SK-N-SH (cell line): Measurements from ENCODE around the gene IFNGR1. TPM values are rescaled to one million over a fixed set of nuclear protein-coding genes. Genes with fewer than 3 reads are reported as not detected.

ENCODE experiments used
- CTCF ChIA-PET: fragments of 300-600, 350-600 bp; formaldehyde crosslinking; extraction: SDS; loops from one replicate; lab custom pipeline; 2021; lab: Yijun Ruan, JAX
- POLR2A ChIA-PET: fragments of 350-600 bp; sonication (Branson Sonifier 250); formaldehyde crosslinking; extraction: SDS; loops from one replicate; lab custom pipeline; 2020; ENCODE audit warnings: antibody characterized with exemption, inconsistent platforms; lab: Yijun Ruan, JAX
- DNase-seq: peaks from one replicate; pipeline ENCODE4 v3.0.0; 2012
- H2AFZ ChIP-seq: fragments of 200-600 bp; sonication (generic); 2 replicates; pipeline ENCODE4 v1.8.1; 2016; ENCODE audit warnings: antibody characterized with exemption, mild to moderate bottlenecking, low read depth
- H3F3A ChIP-seq: fragments of 200-600 bp; sonication (generic); replicated peaks from 2 replicates; pipeline ENCODE3; 2016; ENCODE audit warnings: antibody characterized with exemption, mild to moderate bottlenecking; ENCODE audit not compliant: insufficient read depth
- H3K27ac ChIP-seq, 2 experiments: fragments of 200-500 bp in 1 of 2; fragments of 200-600 bp in 1 of 2; sonication (Bioruptor generic) in 1 of 2; sonication (generic), shearing (Covaris generic) in 1 of 2; 2 replicates each; pipeline versions ENCODE4 v1.5.1 to v1.6.1; 2014 to 2016; ENCODE audit warnings: low read depth in 2 of 2, inconsistent platforms in 1 of 2, low read length in 1 of 2, mild to moderate bottlenecking in 1 of 2, mixed read lengths in 1 of 2
- H3K27me3 ChIP-seq: fragments of 200-600 bp; sonication (generic), shearing (Covaris generic); 2 replicates; pipeline ENCODE4 v1.6.1; 2016; ENCODE audit warnings: mixed run types; ENCODE audit not compliant: insufficient read depth
- H3K36me3 ChIP-seq, 2 experiments: fragments of 200-500 bp in 1 of 2; fragments of 200-600 bp in 1 of 2; sonication (Bioruptor generic) in 1 of 2; sonication (generic) in 1 of 2; replicated peaks in 1 of 2; 2 replicates each; pipeline versions ENCODE3 to v1.5.1; 2014 to 2016; ENCODE audit warnings: low read length in 1 of 2, mild to moderate bottlenecking in 1 of 2; ENCODE audit not compliant: insufficient read depth in 2 of 2, control insufficient read depth in 1 of 2
- H3K4me1 ChIP-seq, 2 experiments: fragments of 200-500 bp in 1 of 2; fragments of 200-600 bp in 1 of 2; sonication (Bioruptor generic) in 1 of 2; sonication (generic), shearing (Covaris generic) in 1 of 2; 2 replicates each; pipeline versions ENCODE4 v1.5.1 to v1.6.1; 2014 to 2016; ENCODE audit warnings: low read depth in 1 of 2, low read length in 1 of 2, mixed run types in 1 of 2; ENCODE audit not compliant: insufficient read depth in 2 of 2, control insufficient read depth in 1 of 2
- H3K4me2 ChIP-seq: fragments of 200-600 bp; sonication (generic), shearing (Covaris generic); 2 replicates; pipeline ENCODE4 v1.6.1; 2017; ENCODE audit warnings: mixed run types
- H3K4me3 ChIP-seq, 2 experiments: fragments of 200-500 bp in 1 of 2; fragments of 200-600 bp in 1 of 2; sonication (Bioruptor generic) in 1 of 2; sonication (generic), shearing (Covaris generic) in 1 of 2; 2 replicates each; pipeline versions ENCODE4 v1.5.1 to v1.8.1; 2014 to 2016; ENCODE audit warnings: low read depth in 2 of 2, inconsistent platforms in 1 of 2, low read length in 1 of 2, mild to moderate bottlenecking in 1 of 2, mixed read lengths in 1 of 2, moderate library complexity in 1 of 2
- H3K79me2 ChIP-seq: fragments of 200-600 bp; sonication (generic); 2 replicates; pipeline ENCODE4 v1.8.1; 2017; ENCODE audit warnings: mild to moderate bottlenecking; ENCODE audit not compliant: insufficient read depth
- H3K9ac ChIP-seq: fragments of 200-600 bp; sonication (generic); 2 replicates; pipeline ENCODE4 v1.6.1; 2017; ENCODE audit warnings: mixed run types
- H3K9me2 ChIP-seq: fragments of 200-600 bp; sonication (generic); 2 replicates; pipeline ENCODE4 v1.6.1; 2017; ENCODE audit warnings: mixed run types
- H3K9me3 ChIP-seq: fragments of 200-600 bp; sonication (generic); 2 replicates; pipeline ENCODE4 v1.6.1; 2017; ENCODE audit warnings: mixed run types, mild to moderate bottlenecking, moderate library complexity
- H4K20me1 ChIP-seq: fragments of 200-600 bp; sonication (generic); 2 replicates; pipeline ENCODE4 v1.6.1; 2017; ENCODE audit warnings: mild to moderate bottlenecking, mixed run types; ENCODE audit not compliant: insufficient read depth
- CHD2 ChIP-seq: fragments of 150-350 bp; IDR thresholded peaks from 2 replicates; pipeline ENCODE4 v1.6.1; 2018; ENCODE audit warnings: low read length; ENCODE audit not compliant: partially characterized antibody
- CTCF ChIP-seq: fragments of 200-600 bp; sonication (generic); IDR thresholded peaks from 2 replicates; pipeline ENCODE4 v1.6.1; 2017; ENCODE audit warnings: antibody characterized with exemption, mild to moderate bottlenecking, moderate library complexity
- ELF1 ChIP-seq: IDR thresholded peaks from 2 replicates; pipeline ENCODE4 v1.4.0; 2012
- EZH2phosphoT487 ChIP-seq: fragments of 200-600 bp; sonication (generic); IDR thresholded peaks from 2 replicates; pipeline ENCODE4 v1.6.1; 2017; ENCODE audit warnings: low read depth, mixed run types, mild to moderate bottlenecking, antibody characterized with exemption, moderate library complexity, borderline replicate concordance
- FOXJ3 ChIP-seq: sonication (generic); formaldehyde crosslinking; IDR thresholded peaks from 2 replicates; pipeline ENCODE4 v1.5.1; 2020; ENCODE audit warnings: mild to moderate bottlenecking, missing genetic modification reagents
- GABPA ChIP-seq: IDR thresholded peaks from 2 replicates; pipeline ENCODE4 v1.4.0; 2012; ENCODE audit warnings: low read depth, mild to moderate bottlenecking
- GATA2 ChIP-seq: sonication (generic); formaldehyde crosslinking; IDR thresholded peaks from 2 replicates; pipeline ENCODE4 v1.5.0; 2020; ENCODE audit warnings: mild to moderate bottlenecking, missing genetic modification reagents
- IRF3 ChIP-seq: fragments of 150-350 bp; IDR thresholded peaks from 2 replicates; pipeline ENCODE4 v1.6.1; 2016; ENCODE audit warnings: mild to moderate bottlenecking, low read depth, low read length
- JUND ChIP-seq: IDR thresholded peaks from 2 replicates; pipeline ENCODE4 v1.4.0; 2012
- NFIC ChIP-seq: IDR thresholded peaks from 2 replicates; pipeline ENCODE4 v1.4.0; 2012; ENCODE audit warnings: borderline replicate concordance
- RCOR1 ChIP-seq: fragments of 150-350 bp; IDR thresholded peaks from 2 replicates; pipeline ENCODE4 v1.6.1; 2017; ENCODE audit warnings: antibody characterized with exemption, low read length
- RFX5 ChIP-seq: IDR thresholded peaks from 2 replicates; pipeline ENCODE4 v1.6.1; 2012; ENCODE audit warnings: mild to moderate bottlenecking, improper control_type of control experiment, low read length
- TAF1 ChIP-seq: IDR thresholded peaks from 2 replicates; pipeline ENCODE4 v1.6.1; 2012; ENCODE audit warnings: low read depth, mild to moderate bottlenecking, low read length, moderate library complexity, borderline replicate concordance
- TEAD4 ChIP-seq: IDR thresholded peaks from 2 replicates; pipeline ENCODE4 v1.4.0; 2012; ENCODE audit warnings: mild to moderate bottlenecking, borderline replicate concordance; ENCODE audit not compliant: insufficient read depth
- USF2 ChIP-seq: fragments of 150-350 bp; IDR thresholded peaks from 2 replicates; pipeline ENCODE4 v1.6.1; 2017; ENCODE audit warnings: antibody characterized with exemption, low read length, low read depth, borderline replicate concordance
- YY1 ChIP-seq: IDR thresholded peaks from 2 replicates; pipeline ENCODE4 v1.4.0; 2012; ENCODE audit warnings: low read depth, mild to moderate bottlenecking
- WGBS: methylation state at CpG from one replicate; pipeline ENCODE4 v1.1.6; 2017; ENCODE audit warnings: low lambda C conversion rate; 5-methylcytosine and 5-hydroxymethylcytosine counted together
- polyA plus RNA-seq, 3 experiments: library from polyadenylated mRNA; depleted of rRNA; stranded (reverse); fragments of >200 nt; gene quantifications; 2 replicates each; pipeline ENCODE4 v1.2.3, GENCODE V29; 2012

IFNGR1 gene
- polyA plus RNA-seq, 1 of the 3 experiments (the other 2 are of a cell fraction): 11.5 TPM

DNA sequence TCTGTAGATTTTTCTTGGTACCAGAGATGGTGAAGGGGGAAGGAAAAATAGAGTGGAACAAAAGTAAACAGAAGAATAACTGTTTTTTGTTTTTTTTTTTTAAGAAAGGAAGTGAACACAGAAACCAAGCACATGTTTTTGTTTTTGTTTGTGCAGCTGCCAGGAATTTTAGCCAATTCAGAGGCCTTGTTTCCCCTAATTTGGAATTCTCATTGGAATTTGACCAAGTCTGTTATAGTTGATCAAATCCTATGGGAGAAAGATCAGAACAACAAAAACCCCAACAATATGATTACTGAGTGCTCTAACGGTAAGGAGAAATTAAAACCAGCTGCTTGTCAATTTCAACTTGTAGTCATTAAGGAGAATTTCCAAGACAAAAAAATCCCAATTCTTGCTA lies 27.5 kb downstream of the IFNGR1 start:
- H3K36me3 ChIP-seq: peaks cover 0 to 3% of the 10 kb centered on the region in 2 experiments
- WGBS: 13% methylated on average over 1 of the region's 1 CpG
- H3K27me3 ChIP-seq: no peaks in the 10 kb centered on the region
- no peaks in the 10 kb centered on the region for H3K9me2 ChIP-seq
- H3F3A ChIP-seq: no peaks in the 10 kb centered on the region
- DNase-seq: no peak
- no peaks in the 10 kb centered on the region for H3K4me1 ChIP-seq
- POLR2A ChIA-PET: no interaction called here
- H4K20me1 ChIP-seq: no peaks in the 10 kb centered on the region
- H3K4me3 ChIP-seq: no peak overlapping the region
- no peaks in the 10 kb centered on the region for H3K79me2 ChIP-seq
- H3K27ac ChIP-seq: no peak overlapping the region
- H2AFZ ChIP-seq: no peak overlapping the region
- H3K4me2 ChIP-seq: no peak overlapping the region
- TF ChIP-seq FOXJ3 (CRISPR knock-in tag) (no peak), GABPA (no peak), IRF3 (no peak), USF2 (no peak), EZH2phosphoT487 (no peak), RFX5 (no peak), CTCF (no peak), JUND (no peak), TAF1 (no peak), NFIC (no peak), TEAD4 (no peak), YY1 (no peak), GATA2 (CRISPR knock-in tag) (no peak)
- no peak overlapping the region for H3K9ac ChIP-seq
- H3K9me3 ChIP-seq: peaks cover 5% of the 10 kb centered on the region
- CTCF ChIA-PET: interaction anchor here (0.8 to 2.4 kb wide), 2 partner anchors 15 to 50 kb away, joined by 3 to 5 read pairs; no protein-coding TSS in a partner anchor

DNA sequence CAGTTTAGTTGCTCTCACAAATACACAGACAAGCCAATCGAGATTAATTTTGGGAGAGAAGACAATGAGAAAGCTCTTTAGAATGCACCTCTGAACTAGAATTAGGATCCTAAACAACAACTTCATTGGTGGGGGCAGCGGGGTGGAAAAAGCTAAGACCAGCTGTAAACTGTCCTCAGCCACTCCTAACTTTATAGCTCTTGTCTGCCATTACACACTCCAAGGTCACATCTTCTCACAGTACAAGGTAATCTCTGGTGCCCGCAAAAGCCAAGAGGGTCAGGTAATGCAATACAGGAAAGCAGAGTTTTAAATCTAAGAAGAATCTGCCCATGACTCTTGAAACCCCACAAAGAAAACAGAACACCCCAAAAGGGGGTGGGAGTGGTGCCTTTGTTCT lies 27.9 kb downstream of the IFNGR1 start:
- no peak for DNase-seq
- H4K20me1 ChIP-seq: no peaks in the 10 kb centered on the region
- WGBS: 32% methylated on average over 3 of the region's 3 CpGs

More for the DNA sequence above, 27.9 kb downstream of the IFNGR1 start:
- ChIA-PET POLR2A (no interaction called here), CTCF (interaction anchor here (0.8 kb wide), 1 partner anchor 50 kb away, joined by 3 read pairs; no protein-coding TSS in a partner anchor)
- Histone ChIP-seq H3K79me2 (no peaks in the 10 kb centered on the region), H3F3A (no peaks in the 10 kb centered on the region), H3K27me3 (no peaks in the 10 kb centered on the region), H3K9me2 (no peaks in the 10 kb centered on the region), H3K9ac (no peak overlapping the region), H3K9me3 (peaks cover 5% of the 10 kb centered on the region), H3K36me3 (peaks cover 0 to 3% of the 10 kb centered on the region in 2 experiments), H3K27ac (no peak overlapping the region), H3K4me1 (no peaks in the 10 kb centered on the region), H3K4me2 (no peak overlapping the region), H2AFZ (no peak overlapping the region), H3K4me3 (no peak overlapping the region)
- TF ChIP-seq IRF3 (no peak), ELF1 (no peak), NFIC (no peak), RFX5 (no peak), CHD2 (no peak), RCOR1 (no peak), TAF1 (no peak)
